ENCODE results near the gene RNF144A. TPM values are rescaled to one million over a fixed set of nuclear protein-coding genes. Genes with fewer than 3 reads are reported as not detected.

Gene RNF144A
- total RNA-seq, 1 experiment from 2014 or later: 10.6 TPM

DNA sequence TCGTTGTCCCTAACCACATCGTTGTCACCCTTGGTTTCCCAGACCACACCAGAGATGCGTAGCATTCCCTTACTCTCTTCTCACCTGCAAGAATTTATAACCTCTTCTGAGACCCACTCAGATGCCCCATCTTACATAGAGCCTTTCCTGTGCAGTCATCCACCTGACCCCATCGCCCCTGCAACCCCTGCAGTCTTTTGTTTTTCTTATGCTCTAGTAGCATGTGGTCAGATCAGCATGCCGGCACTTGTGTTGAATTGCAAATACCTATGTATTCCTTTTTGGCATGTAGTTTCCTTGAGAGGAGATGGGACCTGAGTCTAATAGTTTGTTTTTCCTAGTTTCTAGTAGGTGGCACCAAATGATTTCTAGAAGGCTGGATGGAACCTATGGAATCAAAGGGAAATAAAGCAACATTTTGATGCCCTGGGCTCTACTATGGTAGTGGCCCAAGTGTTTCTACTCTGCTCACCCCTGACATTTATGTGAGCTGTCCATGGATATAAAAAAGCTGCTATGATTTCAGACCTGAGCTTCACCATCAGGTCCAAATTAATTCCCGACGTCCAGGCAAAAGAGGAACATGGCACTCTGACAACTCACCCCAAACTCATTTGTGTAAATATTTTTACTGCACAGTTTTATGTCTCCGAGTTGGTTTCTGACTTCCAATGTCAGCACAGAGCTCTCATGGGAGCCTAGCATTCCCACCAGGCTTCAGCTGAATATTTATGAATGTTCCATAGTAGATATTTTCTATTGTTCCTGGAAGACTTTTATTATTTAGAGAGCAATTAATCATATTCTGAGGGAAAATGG lies 143.6 kb downstream of the RNF144A start:
- H3K23me2 ChIP-seq (ENCODE audit: insufficient read length, low read depth, low read length, poor library complexity, severe bottlenecking): no peaks in the 10 kb centered on the region
- H3K4ac ChIP-seq (ENCODE audit: low read depth, low read length): no peak overlapping the region
- no peak overlapping the region for H3K27ac Mint-ChIP-seq
- H4K20me1 ChIP-seq (ENCODE audit: control insufficient read depth, insufficient read depth, insufficient read length): no peaks in the 10 kb centered on the region
- H3K27ac ChIP-seq (ENCODE audit: insufficient read length, low read depth, low read length): no peak overlapping the region
- no peak overlapping the region for H3K9ac ChIP-seq (ENCODE audit: extremely low read depth, insufficient read length, low read length)
- H3K4me2 ChIP-seq (ENCODE audit: insufficient read depth, insufficient read length, low read length): no peak overlapping the region
- no peak overlapping the region for H3K56ac ChIP-seq (ENCODE audit: insufficient read length, low read depth, low read length)
- H3K9me3 Mint-ChIP-seq: peaks cover 13 to 19% of the 10 kb centered on the region in 2 experiments
- no peaks in the 10 kb centered on the region for H3K79me2 ChIP-seq (ENCODE audit: insufficient read depth, low read length)
- H3K27me3 Mint-ChIP-seq (ENCODE audit: low read depth): no peaks in the 10 kb centered on the region; the same call in 1 of the 2 replicates
- TF ChIP-seq, protein P1, sequence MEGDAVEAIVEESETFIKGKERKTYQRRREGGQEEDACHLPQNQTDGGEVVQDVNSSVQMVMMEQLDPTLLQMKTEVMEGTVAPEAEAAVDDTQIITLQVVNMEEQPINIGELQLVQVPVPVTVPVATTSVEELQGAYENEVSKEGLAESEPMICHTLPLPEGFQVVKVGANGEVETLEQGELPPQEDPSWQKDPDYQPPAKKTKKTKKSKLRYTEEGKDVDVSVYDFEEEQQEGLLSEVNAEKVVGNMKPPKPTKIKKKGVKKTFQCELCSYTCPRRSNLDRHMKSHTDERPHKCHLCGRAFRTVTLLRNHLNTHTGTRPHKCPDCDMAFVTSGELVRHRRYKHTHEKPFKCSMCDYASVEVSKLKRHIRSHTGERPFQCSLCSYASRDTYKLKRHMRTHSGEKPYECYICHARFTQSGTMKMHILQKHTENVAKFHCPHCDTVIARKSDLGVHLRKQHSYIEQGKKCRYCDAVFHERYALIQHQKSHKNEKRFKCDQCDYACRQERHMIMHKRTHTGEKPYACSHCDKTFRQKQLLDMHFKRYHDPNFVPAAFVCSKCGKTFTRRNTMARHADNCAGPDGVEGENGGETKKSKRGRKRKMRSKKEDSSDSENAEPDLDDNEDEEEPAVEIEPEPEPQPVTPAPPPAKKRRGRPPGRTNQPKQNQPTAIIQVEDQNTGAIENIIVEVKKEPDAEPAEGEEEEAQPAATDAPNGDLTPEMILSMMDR (conservative IDR thresholded peaks at IDR 0.05): no peak
- H3K14ac ChIP-seq (ENCODE audit: insufficient read depth, low read length): no peak overlapping the region
- H3K4me1 ChIP-seq (ENCODE audit: insufficient read depth, low read length): peaks cover 2% of the 10 kb centered on the region; the same call in 1 of the 2 replicates
- H3K27me3 ChIP-seq (ENCODE audit: insufficient read depth, low read length): no peaks in the 10 kb centered on the region
- H3K23ac ChIP-seq (ENCODE audit: insufficient read length, low read depth, low read length): no peak overlapping the region
- H2AFZ ChIP-seq (ENCODE audit: low read length): no peak overlapping the region
- no peak overlapping the region for H4K91ac ChIP-seq (ENCODE audit: insufficient read length, low read depth, low read length)
- no peak overlapping the region for H2BK15ac ChIP-seq (ENCODE audit: low read depth, low read length)
- H2BK20ac ChIP-seq (ENCODE audit: low read depth, low read length, poor library complexity, severe bottlenecking): no peak overlapping the region
- peaks cover 2 to 24% (median 12%) of the 10 kb centered on the region in 3 experiments for H3K36me3 Mint-ChIP-seq (ENCODE audit: insufficient read depth in 1 of 3, low read depth in 3 of 3)
- H3T11ph ChIP-seq (ENCODE audit: low read length): no peak overlapping the region
- no peaks in the 10 kb centered on the region for H3K9me3 ChIP-seq (ENCODE audit: control insufficient read depth, low read depth, low read length)
- H3K79me1 ChIP-seq (ENCODE audit: insufficient read depth, low read depth, low read length, poor library complexity, severe bottlenecking): no peaks in the 10 kb centered on the region
- H4K5ac ChIP-seq (ENCODE audit: insufficient read length, low read depth, low read length): no peak overlapping the region
- H3K4me1 Mint-ChIP-seq: peaks cover 12% of the 10 kb centered on the region in 2 experiments
- no peak overlapping the region for H3K4me3 Mint-ChIP-seq
- no peak for DNase-seq
- no peak overlapping the region for H2BK12ac ChIP-seq (ENCODE audit: insufficient read length, low read depth, low read length)
- no peak overlapping the region for H2BK120ac ChIP-seq (ENCODE audit: low read depth, low read length, poor library complexity, severe bottlenecking)
- WGBS (ENCODE audit: extremely low coverage, insufficient read length, low lambda C conversion rate): no CpG with 5 or more reads among the region's 8 CpGs
- H3K18ac ChIP-seq (ENCODE audit: insufficient read length, low read depth, low read length): no peak overlapping the region
- no peak overlapping the region for H4K8ac ChIP-seq (replicated peaks; ENCODE audit: insufficient read length, low read depth, low read length)
- H2BK5ac ChIP-seq (ENCODE audit: insufficient read length, low read length): no peak overlapping the region
- no peak overlapping the region for H2AK5ac ChIP-seq (ENCODE audit: insufficient read length, low read length)

All from H9 (cell line).